HepG2 (cell line): ENCODE results near the gene TSEN34. TPM values are rescaled to one million over a fixed set of nuclear protein-coding genes. Genes with fewer than 3 reads are reported as not detected.

Experiments used
- ADNP ChIP-seq: sonication (generic); formaldehyde crosslinking; IDR thresholded peaks from 2 replicates; pipeline ENCODE4 v1.4.0; 2020; ENCODE audit warnings: missing genetic modification reagents
- FOSL2 ChIP-seq: sonication (generic); formaldehyde crosslinking; IDR thresholded peaks from 2 replicates; pipeline ENCODE4 v1.4.0; 2020; ENCODE audit warnings: missing genetic modification reagents
- FOXA3 ChIP-seq: IDR thresholded peaks from 2 replicates; pipeline ENCODE4 v1.6.1; 2016; ENCODE audit warnings: missing genetic modification reagents, missing compliant biosample characterization
- GABPA ChIP-seq, 2 experiments: IDR thresholded peaks; 2 replicates each; pipeline ENCODE4 v1.6.1; 2011 to 2016; ENCODE audit warnings: low read depth in 2 of 2, low read length in 1 of 2, missing biosample characterization in 1 of 2, missing genetic modification characterization in 1 of 2
- HCFC1 ChIP-seq: fragments of 150-350 bp; IDR thresholded peaks from 2 replicates; pipeline ENCODE4 v1.6.1; 2014; ENCODE audit warnings: low read depth, low read length
- HNRNPLL ChIP-seq: fragments of 200-400 bp; formaldehyde crosslinking; IDR thresholded peaks from 2 replicates; pipeline ENCODE4 v1.6.1; 2017; ENCODE audit warnings: mild to moderate bottlenecking, low read depth, low read length; ENCODE audit not compliant: poor library complexity, severe bottlenecking
- NR2C2 ChIP-seq: sonication (generic); formaldehyde crosslinking; IDR thresholded peaks from 2 replicates; pipeline ENCODE4 v1.4.0; 2020; ENCODE audit warnings: missing genetic modification reagents, mild to moderate bottlenecking, moderate library complexity, borderline replicate concordance
- SMC3 ChIP-seq: IDR thresholded peaks from 2 replicates; pipeline ENCODE4 v1.6.1; 2011; ENCODE audit warnings: low read length, improper control_type of control experiment
- TAF1 ChIP-seq: sonication (generic); formaldehyde crosslinking; IDR thresholded peaks from 2 replicates; pipeline ENCODE4 v1.4.0; 2020; ENCODE audit warnings: missing genetic modification reagents
- YEATS2 ChIP-seq: sonication (generic); formaldehyde crosslinking; IDR thresholded peaks from 2 replicates; pipeline ENCODE4 v1.4.0; 2020; ENCODE audit warnings: missing genetic modification reagents, borderline replicate concordance
- YY1 ChIP-seq: IDR thresholded peaks from 2 replicates; pipeline ENCODE4 v1.6.1; 2011; ENCODE audit warnings: low read length, low read depth, moderate library complexity, mild to moderate bottlenecking; ENCODE audit not compliant: insufficient read depth, insufficient replicate concordance
- ZBTB3 ChIP-seq: sonication (generic); formaldehyde crosslinking; IDR thresholded peaks from 2 replicates; pipeline ENCODE4 v1.4.0; 2020; ENCODE audit warnings: low read depth, mild to moderate bottlenecking, moderate library complexity, missing genetic modification reagents, borderline replicate concordance
- ZFP82 ChIP-seq: sonication (generic); formaldehyde crosslinking; IDR thresholded peaks from 2 replicates; pipeline ENCODE4 v1.5.1; 2020; ENCODE audit warnings: mild to moderate bottlenecking, missing genetic modification reagents, borderline replicate concordance
- ZNF121 ChIP-seq: sonication (generic); formaldehyde crosslinking; IDR thresholded peaks from 2 replicates; pipeline ENCODE4 v1.5.0; 2020; ENCODE audit warnings: mild to moderate bottlenecking, missing genetic modification reagents
- ZNF24 ChIP-seq: fragments of 450-650 bp; IDR thresholded peaks from 2 replicates; pipeline ENCODE4 v1.6.1; 2017; ENCODE audit warnings: antibody characterized with exemption, mild to moderate bottlenecking
- ZNF33B ChIP-seq: sonication (generic); formaldehyde crosslinking; IDR thresholded peaks from 2 replicates; pipeline ENCODE4 v1.5.1; 2020; ENCODE audit warnings: mild to moderate bottlenecking, missing genetic modification reagents
- ZNF350 ChIP-seq: sonication (generic); formaldehyde crosslinking; IDR thresholded peaks from 2 replicates; pipeline ENCODE4 v1.4.0; 2020; ENCODE audit warnings: mild to moderate bottlenecking, low read depth, missing genetic modification reagents, borderline replicate concordance
- ZNF629 ChIP-seq: sonication (generic); formaldehyde crosslinking; conservative IDR thresholded peaks from 2 replicates; pipeline ENCODE4 v1.5.0; 2020; ENCODE audit warnings: missing genetic modification reagents
- ZNF788 ChIP-seq: sonication (generic); formaldehyde crosslinking; IDR thresholded peaks from 2 replicates; pipeline ENCODE4 v1.5.0; 2020; ENCODE audit warnings: mild to moderate bottlenecking, missing genetic modification reagents, borderline replicate concordance
- ZZZ3 ChIP-seq: sonication (generic); formaldehyde crosslinking; IDR thresholded peaks from 2 replicates; pipeline ENCODE4 v1.4.0; 2020; ENCODE audit warnings: missing genetic modification reagents, mild to moderate bottlenecking, borderline replicate concordance
- polyA plus RNA-seq, 8 experiments: library from polyadenylated mRNA; depleted of rRNA in 3 of 8; stranded (reverse) in 7 of 8; unstranded in 1 of 8; fragments of >200 nt; fragmentation: Illumina TruSeq in 4 of 8; extraction: Trizol in 4 of 8; gene quantifications; 2 replicates each; pipeline versions ENCODE4 v1.2.1 to v1.2.3, GENCODE V29; 2011 to 2016; ENCODE audit warnings: low read depth in 4 of 8, missing spikeins in 1 of 8, mixed read lengths in 1 of 8; ENCODE audit not compliant: insufficient read depth in 1 of 8
- total RNA-seq, 5 experiments: library from RNA; depleted of rRNA; stranded (reverse); fragments of >200 nt; fragmentation: Illumina TruSeq; extraction: Trizol; gene quantifications; 2 replicates each; pipeline ENCODE4 v1.2.3, GENCODE V29; 2016; ENCODE audit warnings: low read depth in 1 of 5
- TF ChIP-seq, protein P1 (sequence below): sonication (generic); formaldehyde crosslinking; conservative IDR thresholded peaks from 2 replicates; pipeline ENCODE4 v1.8.0; 2022; ENCODE audit warnings: mild to moderate bottlenecking, moderate library complexity, missing genetic modification reagents
- TF ChIP-seq, protein P2 (sequence below): sonication (generic); formaldehyde crosslinking; IDR thresholded peaks from 2 replicates; pipeline ENCODE4 v1.4.0; 2020; ENCODE audit warnings: missing genetic modification reagents, borderline replicate concordance
- TF ChIP-seq, protein P3 (sequence below): IDR thresholded peaks from 2 replicates; pipeline ENCODE4 v1.6.1; 2016; ENCODE audit warnings: mild to moderate bottlenecking

Gene TSEN34
- total and polyA plus RNA-seq, 2 of the 13 experiments (the other 11 are each of a cell fraction or from before 2014, with no cell fraction given): 55.1 to 65.4 TPM

DNA sequence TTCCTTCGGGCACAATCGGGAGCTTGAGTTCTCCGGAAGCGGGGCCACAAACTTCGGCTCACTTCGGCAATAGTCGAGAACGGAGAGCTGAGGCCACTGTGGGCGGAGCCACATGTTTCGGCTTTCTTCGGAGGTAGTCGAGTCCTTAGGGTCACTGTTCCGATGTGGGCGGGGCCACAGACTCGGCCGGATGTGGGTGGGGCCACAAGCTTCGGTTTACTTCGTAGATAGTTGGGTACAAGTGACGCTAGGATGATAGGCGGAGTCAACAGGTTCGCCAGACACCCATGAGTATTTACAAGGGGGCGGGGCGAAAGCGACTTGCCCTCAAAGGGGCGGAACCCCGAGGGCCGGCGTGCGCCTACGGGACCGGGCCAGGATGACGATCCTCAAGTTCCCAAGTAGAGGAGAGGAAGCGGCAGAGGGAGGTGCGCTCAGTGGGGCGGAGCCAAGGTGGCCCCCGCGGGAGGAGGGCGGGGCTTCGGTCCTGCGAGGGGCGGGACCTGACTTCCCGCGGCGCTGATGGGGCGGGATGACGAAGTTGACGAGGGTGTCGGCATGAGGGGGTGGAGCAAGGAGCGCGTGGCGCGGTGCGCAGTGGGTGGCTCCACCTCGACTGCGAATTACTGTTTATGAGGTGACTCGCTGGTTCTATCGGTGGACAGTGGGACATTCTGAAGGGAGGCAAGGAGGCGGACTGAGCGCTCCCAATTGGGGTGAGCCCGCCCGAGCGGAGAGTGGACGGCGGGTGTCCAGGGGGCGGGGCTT lies 1.2 kb upstream of the TSEN34 start (continued):
- TF ChIP-seq YY1 (peak; percentile 14), ZNF629 (CRISPR knock-in tag) (0 out of 2 replicates have a peak, but pooled peaks have one; percentile 29), ZNF33B (CRISPR knock-in tag) (no peak), ZNF24 (no peak), GABPA (IDR thresholded peaks at IDR 0.05; ENCODE audit: low read depth, low read length) (no peak; the same call in 1 of the 2 replicates), GABPA (CRISPR knock-in tag; IDR thresholded peaks at IDR 0.05; ENCODE audit: low read depth) (peak; percentile 67; the same call in 1 of the 2 replicates), TAF1 (CRISPR knock-in tag) (peak; percentile 67; the same call in 1 of the 2 replicates), NR2C2 (CRISPR knock-in tag) (no peak), ZNF788 (CRISPR knock-in tag) (0 out of 2 replicates have a peak, but pooled peaks have one; percentile 77), ZNF121 (CRISPR knock-in tag) (no peak), ZBTB3 (0 out of 2 replicates have a peak, but pooled peaks have one; percentile 6), YEATS2 (CRISPR knock-in tag) (peak; percentile 38; the same call in 1 of the 2 replicates), ZFP82 (CRISPR knock-in tag) (0 out of 2 replicates have a peak, but pooled peaks have one; percentile 23), FOXA3 (peak; percentile 78), HCFC1 (peak; percentile 10; the same call in 1 of the 2 replicates), ZZZ3 (CRISPR knock-in tag) (0 out of 2 replicates have a peak, but pooled peaks have one; percentile 26), HNRNPLL (peak; percentile 88), ZNF350 (CRISPR knock-in tag) (0 out of 2 replicates have a peak, but pooled peaks have one; percentile 15), SMC3 (no peak), ADNP (CRISPR knock-in tag) (no peak), FOSL2 (CRISPR knock-in tag) (peak; percentile 47; the same call in 1 of the 2 replicates)
- TF ChIP-seq, protein P1, sequence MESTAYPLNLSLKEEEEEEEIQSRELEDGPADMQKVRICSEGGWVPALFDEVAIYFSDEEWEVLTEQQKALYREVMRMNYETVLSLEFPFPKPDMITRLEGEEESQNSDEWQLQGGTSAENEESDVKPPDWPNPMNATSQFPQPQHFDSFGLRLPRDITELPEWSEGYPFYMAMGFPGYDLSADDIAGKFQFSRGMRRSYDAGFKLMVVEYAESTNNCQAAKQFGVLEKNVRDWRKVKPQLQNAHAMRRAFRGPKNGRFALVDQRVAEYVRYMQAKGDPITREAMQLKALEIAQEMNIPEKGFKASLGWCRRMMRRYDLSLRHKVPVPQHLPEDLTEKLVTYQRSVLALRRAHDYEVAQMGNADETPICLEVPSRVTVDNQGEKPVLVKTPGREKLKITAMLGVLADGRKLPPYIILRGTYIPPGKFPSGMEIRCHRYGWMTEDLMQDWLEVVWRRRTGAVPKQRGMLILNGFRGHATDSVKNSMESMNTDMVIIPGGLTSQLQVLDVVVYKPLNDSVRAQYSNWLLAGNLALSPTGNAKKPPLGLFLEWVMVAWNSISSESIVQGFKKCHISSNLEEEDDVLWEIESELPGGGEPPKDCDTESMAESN (CRISPR knock-in tag): 0 out of 2 replicates have a peak, but pooled peaks have one; percentile 27
- TF ChIP-seq, protein P2, sequence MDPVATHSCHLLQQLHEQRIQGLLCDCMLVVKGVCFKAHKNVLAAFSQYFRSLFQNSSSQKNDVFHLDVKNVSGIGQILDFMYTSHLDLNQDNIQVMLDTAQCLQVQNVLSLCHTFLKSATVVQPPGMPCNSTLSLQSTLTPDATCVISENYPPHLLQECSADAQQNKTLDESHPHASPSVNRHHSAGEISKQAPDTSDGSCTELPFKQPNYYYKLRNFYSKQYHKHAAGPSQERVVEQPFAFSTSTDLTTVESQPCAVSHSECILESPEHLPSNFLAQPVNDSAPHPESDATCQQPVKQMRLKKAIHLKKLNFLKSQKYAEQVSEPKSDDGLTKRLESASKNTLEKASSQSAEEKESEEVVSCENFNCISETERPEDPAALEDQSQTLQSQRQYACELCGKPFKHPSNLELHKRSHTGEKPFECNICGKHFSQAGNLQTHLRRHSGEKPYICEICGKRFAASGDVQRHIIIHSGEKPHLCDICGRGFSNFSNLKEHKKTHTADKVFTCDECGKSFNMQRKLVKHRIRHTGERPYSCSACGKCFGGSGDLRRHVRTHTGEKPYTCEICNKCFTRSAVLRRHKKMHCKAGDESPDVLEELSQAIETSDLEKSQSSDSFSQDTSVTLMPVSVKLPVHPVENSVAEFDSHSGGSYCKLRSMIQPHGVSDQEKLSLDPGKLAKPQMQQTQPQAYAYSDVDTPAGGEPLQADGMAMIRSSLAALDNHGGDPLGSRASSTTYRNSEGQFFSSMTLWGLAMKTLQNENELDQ (CRISPR knock-in tag): 0 out of 2 replicates have a peak, but pooled peaks have one; percentile 60
- TF ChIP-seq, protein P3, sequence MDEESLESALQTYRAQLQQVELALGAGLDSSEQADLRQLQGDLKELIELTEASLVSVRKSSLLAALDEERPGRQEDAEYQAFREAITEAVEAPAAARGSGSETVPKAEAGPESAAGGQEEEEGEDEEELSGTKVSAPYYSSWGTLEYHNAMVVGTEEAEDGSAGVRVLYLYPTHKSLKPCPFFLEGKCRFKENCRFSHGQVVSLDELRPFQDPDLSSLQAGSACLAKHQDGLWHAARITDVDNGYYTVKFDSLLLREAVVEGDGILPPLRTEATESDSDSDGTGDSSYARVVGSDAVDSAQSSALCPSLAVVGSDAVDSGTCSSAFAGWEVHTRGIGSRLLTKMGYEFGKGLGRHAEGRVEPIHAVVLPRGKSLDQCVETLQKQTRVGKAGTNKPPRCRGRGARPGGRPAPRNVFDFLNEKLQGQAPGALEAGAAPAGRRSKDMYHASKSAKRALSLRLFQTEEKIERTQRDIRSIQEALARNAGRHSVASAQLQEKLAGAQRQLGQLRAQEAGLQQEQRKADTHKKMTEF: peak; percentile 63
